B cell (primary cell): ENCODE data around the gene JAK1. TPM values are rescaled to one million over a fixed set of nuclear protein-coding genes. Genes with fewer than 3 reads are reported as not detected.

ENCODE experiments used
- ATAC-seq: fragments of 200-7000 bp; cut with Tn5 transposase; one replicate; pipeline ENCODE4 v1.10.0; 2021; ENCODE audit warnings: low read depth, mild to moderate bottlenecking, moderate number of reproducible peaks, moderate library complexity
- CTCF ChIA-PET: fragments of 350-600 bp; sonication (Branson Sonifier 250); formaldehyde crosslinking; loops from one replicate; lab custom pipeline; 2021; ENCODE audit warnings: antibody characterized with exemption, inconsistent platforms; lab: Charles Lee
- POLR2A ChIA-PET: fragments of 350-600 bp; sonication (Branson Sonifier 250); formaldehyde crosslinking; loops from one replicate; lab custom pipeline; 2021; ENCODE audit warnings: antibody characterized with exemption; lab: Charles Lee
- DNase-seq: peaks from one replicate; pipeline ENCODE4 v3.0.0; 2013
- H2AFZ ChIP-seq: 2 replicates; pipeline ENCODE4 v1.6.1; 2012; ENCODE audit warnings: mild to moderate bottlenecking, low read depth, low read length; ENCODE audit not compliant: insufficient read depth, poor library complexity, severe bottlenecking
- H3K27ac ChIP-seq, 2 donors: 1 replicate in 1 of 2; 2 replicates in 1 of 2; pipeline ENCODE4 v1.5.1; 2012 to 2013; ENCODE audit warnings: low read length in 2 of 2, mild to moderate bottlenecking in 2 of 2, moderate library complexity in 1 of 2
- H3K27me3 ChIP-seq, 4 experiments: fragments of 200-600 bp in 1 of 4; sonication (generic) in 1 of 4; replicated peaks in 1 of 4; 1 replicate in 2 of 4; 2 replicates in 2 of 4; pipeline versions ENCODE4 v1.6.1 to v1.7.0; 2013 to 2016; ENCODE audit warnings: low read length in 3 of 4, mild to moderate bottlenecking in 2 of 4, mixed read lengths in 1 of 4, moderate library complexity in 1 of 4; ENCODE audit not compliant: insufficient read depth in 4 of 4, control insufficient read depth in 3 of 4; ENCODE audit errors: control extremely low read depth in 1 of 4
- H3K36me3 ChIP-seq, 2 experiments: replicated peaks in 1 of 2; 1 replicate in 1 of 2; 2 replicates in 1 of 2; pipeline versions ENCODE4 v1.6.1 to v1.7.1; 2013; ENCODE audit warnings: low read length in 1 of 2; ENCODE audit not compliant: insufficient read depth in 2 of 2, control insufficient read depth in 1 of 2; ENCODE audit errors: control extremely low read depth in 1 of 2, extremely low read depth in 1 of 2
- H3K4me1 ChIP-seq, 2 donors: fragments of 200-600 bp in 1 of 2; sonication (generic) in 1 of 2; 1 replicate in 1 of 2; 2 replicates in 1 of 2; pipeline versions ENCODE4 v1.5.1 to v1.6.1; 2013 to 2017; ENCODE audit warnings: low read length in 2 of 2; ENCODE audit not compliant: control insufficient read depth in 2 of 2, insufficient read depth in 2 of 2
- H3K4me2 ChIP-seq: replicated peaks from 2 replicates; pipeline ENCODE3; 2012; ENCODE audit warnings: mild to moderate bottlenecking, low read depth, low read length; ENCODE audit not compliant: poor library complexity, severe bottlenecking
- H3K4me3 ChIP-seq, 5 experiments: fragments of 200-600 bp in 1 of 5; sonication (generic) in 1 of 5; 1 replicate in 3 of 5; 2 replicates in 2 of 5; pipeline versions ENCODE4 v1.5.1 to v1.7.0; 2011 to 2016; ENCODE audit warnings: low read length in 4 of 5, mild to moderate bottlenecking in 4 of 5, low read depth in 2 of 5, control low read depth in 1 of 5, moderate library complexity in 1 of 5; ENCODE audit not compliant: insufficient read depth in 1 of 5; ENCODE audit errors: control extremely low read depth in 1 of 5, extremely low read depth in 1 of 5
- H3K79me2 ChIP-seq: fragments of 200-600 bp; sonication (generic); one replicate; pipeline ENCODE4 v1.6.0; 2016; ENCODE audit warnings: low read length; ENCODE audit not compliant: control insufficient read depth, insufficient read depth
- H3K9ac ChIP-seq: fragments of 200-600 bp; sonication (generic); 2 replicates; pipeline ENCODE4 v1.6.1; 2017; ENCODE audit warnings: mild to moderate bottlenecking, low read length, moderate library complexity
- H3K9me3 ChIP-seq, 3 donors: one replicate each; pipeline versions ENCODE4 v1.6.1 to v1.7.1; 2013; ENCODE audit warnings: low read length in 2 of 3; ENCODE audit not compliant: control insufficient read depth in 2 of 3, insufficient read depth in 1 of 3; ENCODE audit errors: control extremely low read depth in 1 of 3
- H4K20me1 ChIP-seq: 2 replicates; pipeline ENCODE4 v1.6.0; 2012; ENCODE audit warnings: mild to moderate bottlenecking, low read length; ENCODE audit not compliant: insufficient read depth, control insufficient read depth, poor library complexity, severe bottlenecking
- H3K27ac Mint-ChIP-seq: one replicate; pipeline ENCODE4 v1.8.0; 2021; ENCODE audit warnings: mixed read lengths
- H3K27me3 Mint-ChIP-seq: one replicate; pipeline ENCODE4 v1.8.0; 2021; ENCODE audit warnings: mixed read lengths
- H3K4me1 Mint-ChIP-seq: one replicate; pipeline ENCODE4 v1.8.0; 2021; ENCODE audit warnings: mixed read lengths
- H3K4me3 Mint-ChIP-seq: one replicate; pipeline ENCODE4 v1.8.0; 2021; ENCODE audit warnings: mixed read lengths
- H3K9me3 Mint-ChIP-seq: one replicate; pipeline ENCODE4 v1.8.0; 2022; ENCODE audit warnings: mixed read lengths; ENCODE audit not compliant: insufficient read depth
- EZH2 ChIP-seq: IDR thresholded peaks from 2 replicates; pipeline ENCODE4 v1.6.1; 2012; ENCODE audit warnings: borderline replicate concordance, low read depth, mild to moderate bottlenecking, moderate library complexity, low read length; ENCODE audit not compliant: insufficient read depth, poor library complexity, severe bottlenecking
- WGBS: methylation state at CpG from one replicate; pipeline ENCODE4 v1.1.5; 2013; ENCODE audit warnings: missing lambda C conversion rate; ENCODE audit not compliant: insufficient coverage; 5-methylcytosine and 5-hydroxymethylcytosine counted together
- intact Hi-C: fragments of 100-400 bp; cut with micrococcal nuclease; formaldehyde crosslinking; loops from one replicate; pipeline ENCODE4 v1.10.0; 2022
- polyA plus RNA-seq: library from polyadenylated mRNA; depleted of rRNA; stranded (reverse); fragments of >200 nt; gene quantifications from 2 replicates; pipeline ENCODE4 v1.2.3, GENCODE V29; 2012
- total RNA-seq, 2 donors: library from RNA; stranded (reverse); fragments of 120-200 nt in 1 of 2; gene quantifications; 1 replicate in 1 of 2; 2 replicates in 1 of 2; pipeline versions ENCODE4 v1.2.3 to v1.2.4, GENCODE V29; 2013 to 2022
- TF ChIP-seq, protein P1 (sequence below): fragments of 200-600 bp; IDR thresholded peaks from one replicate; pipeline ENCODE4 v1.8.0; 2022; ENCODE audit warnings: antibody characterized with exemption, mild to moderate bottlenecking

The JAK1 gene
- total and polyA plus RNA-seq, 2 donors (not counting 1 experiment from before 2014, with no cell fraction given), result 99.0 to 244 TPM

DNA sequence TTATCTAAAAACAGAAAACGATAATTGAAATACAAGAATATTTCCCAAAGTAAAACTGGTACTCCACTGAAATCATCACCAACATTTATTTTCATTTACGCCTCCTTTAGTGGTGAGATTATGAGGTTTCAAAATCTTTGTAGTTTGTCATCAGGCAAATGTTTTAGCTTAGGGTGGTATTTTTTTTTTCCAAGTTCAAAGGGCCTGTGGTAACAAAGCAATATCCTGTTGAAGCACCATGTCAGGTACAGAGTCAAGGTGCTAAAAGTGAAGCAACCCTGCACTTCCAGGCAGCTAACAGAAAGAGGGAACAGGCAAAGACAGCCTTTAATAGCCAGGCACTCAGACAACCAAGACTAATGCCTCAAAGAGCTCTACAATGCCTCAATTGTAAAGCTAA lies 89.2 kb downstream of the JAK1 start:
- DNase-seq (no peak), ATAC-seq (no peak)
- H3K27ac Mint-ChIP-seq, result no peak overlapping the region
- H4K20me1 ChIP-seq, result peaks cover 57% of the 10 kb centered on the region
- ChIA-PET POLR2A (no interaction called here), CTCF (interaction anchor here (0.9 to 1.2 kb wide), 2 partner anchors 9 to 144 kb away, joined by 3 to 7 read pairs; no protein-coding TSS in a partner anchor)
- H3K27me3 ChIP-seq, result no peaks in the 10 kb centered on the region
- no peak overlapping the region for H3K27ac ChIP-seq
- no peak overlapping the region for H2AFZ ChIP-seq
- H3K9ac ChIP-seq, result no peak overlapping the region
- no peak overlapping the region for H3K4me3 ChIP-seq
- no peak overlapping the region for H3K4me3 Mint-ChIP-seq
- H3K4me1 Mint-ChIP-seq, result peaks cover 5% of the 10 kb centered on the region
- no peaks in the 10 kb centered on the region for H3K4me1 ChIP-seq
- H3K4me2 ChIP-seq, result no peak overlapping the region
- intact Hi-C loops, result no loop called here
- no peak for TF ChIP-seq EZH2
- TF ChIP-seq, protein P1, sequence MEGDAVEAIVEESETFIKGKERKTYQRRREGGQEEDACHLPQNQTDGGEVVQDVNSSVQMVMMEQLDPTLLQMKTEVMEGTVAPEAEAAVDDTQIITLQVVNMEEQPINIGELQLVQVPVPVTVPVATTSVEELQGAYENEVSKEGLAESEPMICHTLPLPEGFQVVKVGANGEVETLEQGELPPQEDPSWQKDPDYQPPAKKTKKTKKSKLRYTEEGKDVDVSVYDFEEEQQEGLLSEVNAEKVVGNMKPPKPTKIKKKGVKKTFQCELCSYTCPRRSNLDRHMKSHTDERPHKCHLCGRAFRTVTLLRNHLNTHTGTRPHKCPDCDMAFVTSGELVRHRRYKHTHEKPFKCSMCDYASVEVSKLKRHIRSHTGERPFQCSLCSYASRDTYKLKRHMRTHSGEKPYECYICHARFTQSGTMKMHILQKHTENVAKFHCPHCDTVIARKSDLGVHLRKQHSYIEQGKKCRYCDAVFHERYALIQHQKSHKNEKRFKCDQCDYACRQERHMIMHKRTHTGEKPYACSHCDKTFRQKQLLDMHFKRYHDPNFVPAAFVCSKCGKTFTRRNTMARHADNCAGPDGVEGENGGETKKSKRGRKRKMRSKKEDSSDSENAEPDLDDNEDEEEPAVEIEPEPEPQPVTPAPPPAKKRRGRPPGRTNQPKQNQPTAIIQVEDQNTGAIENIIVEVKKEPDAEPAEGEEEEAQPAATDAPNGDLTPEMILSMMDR, result no peak
- peaks cover 2 to 85% of the 10 kb centered on the region in 2 experiments for H3K36me3 ChIP-seq
- H3K9me3 ChIP-seq, result no peaks in the 10 kb centered on the region
- no CpG with 5 or more reads among the region's 2 CpGs for WGBS
- no peaks in the 10 kb centered on the region for H3K9me3 Mint-ChIP-seq
- H3K79me2 ChIP-seq, result peaks cover 54% of the 10 kb centered on the region
- no peaks in the 10 kb centered on the region for H3K27me3 Mint-ChIP-seq

- H3K36me3 ChIP-seq, result peaks cover 2 to 87% of the 10 kb centered on the region in 2 experiments
- WGBS, result 94% methylated on average over 6 of the region's 6 CpGs
- intact Hi-C loops, result no loop called here
- peaks cover 44% of the 10 kb centered on the region for H3K79me2 ChIP-seq
- H3K27me3 ChIP-seq, result no peaks in the 10 kb centered on the region
- no peaks in the 10 kb centered on the region for H3K27me3 Mint-ChIP-seq
- no peak overlapping the region for H3K4me3 ChIP-seq
- H3K4me3 Mint-ChIP-seq, result no peak overlapping the region
- H3K4me1 Mint-ChIP-seq, result no peaks in the 10 kb centered on the region
- ChIA-PET CTCF (interaction anchor here (1.6 kb wide), 1 partner anchor 199 kb away, joined by 3 read pairs; no protein-coding TSS in a partner anchor), POLR2A (no interaction called here)
- no peaks in the 10 kb centered on the region for H3K9me3 Mint-ChIP-seq
- TF ChIP-seq EZH2, result no peak
- TF ChIP-seq, protein P1, result no peak
- H3K4me1 ChIP-seq, result no peaks in the 10 kb centered on the region
- no peak overlapping the region for H3K9ac ChIP-seq
- ATAC-seq (no peak), DNase-seq (no peak)
- H3K27ac Mint-ChIP-seq, result no peak overlapping the region
- peaks cover 49% of the 10 kb centered on the region for H4K20me1 ChIP-seq
- H3K9me3 ChIP-seq, result no peaks in the 10 kb centered on the region
- no peak overlapping the region for H3K4me2 ChIP-seq
- H2AFZ ChIP-seq, result no peak overlapping the region
- H3K27ac ChIP-seq, result no peak overlapping the region
Observed at GRCh38 chr1:64875606-64876005, 90.7 kb downstream of the JAK1 start.
